IMR-90 (cell line): ENCODE results near the gene GRB2. TPM values are rescaled to one million over a fixed set of nuclear protein-coding genes. Genes with fewer than 3 reads are reported as not detected.

Experiments used
- ATAC-seq: fragments of 200-7000 bp; cut with Tn5 transposase; 2 replicates; pipeline ENCODE4 v1.9.1; 2020; ENCODE audit warnings: low read depth, mild to moderate bottlenecking, moderate library complexity
- BruUV-seq: library from RNA; stranded (reverse); fragments of 400-500 nt; replicated peaks from 2 replicates; lab custom pipeline; 2021; lab: Mats Ljungman, UMichigan
- CTCF ChIA-PET: fragments of 300-600 bp; formaldehyde crosslinking; extraction: SDS; loops from one replicate; lab custom pipeline; 2021; ENCODE audit warnings: antibody characterized with exemption; lab: Yijun Ruan, JAX
- POLR2A ChIA-PET: fragments of 300-600 bp; sonication (Branson Sonifier 250); formaldehyde crosslinking; loops from one replicate; lab custom pipeline; 2022; ENCODE audit warnings: antibody characterized with exemption; ENCODE audit not compliant: unreplicated experiment; lab: Charles Lee
- DNase-seq: peaks from one replicate; pipeline ENCODE4 v3.0.0; 2013
- H2AFZ ChIP-seq: replicated peaks from 2 replicates; pipeline ENCODE3; 2013; ENCODE audit warnings: low read length, mild to moderate bottlenecking; ENCODE audit not compliant: poor library complexity
- H2AK5ac ChIP-seq: 2 replicates; pipeline ENCODE4 v1.6.1; 2013; ENCODE audit warnings: low read depth, low read length, inconsistent platforms
- H2AK9ac ChIP-seq: replicated peaks from 2 replicates; pipeline ENCODE3; 2013; ENCODE audit warnings: mild to moderate bottlenecking, low read depth, low read length, moderate library complexity; ENCODE audit not compliant: poor library complexity
- H2BK120ac ChIP-seq: 2 replicates; pipeline ENCODE4 v1.6.1; 2013; ENCODE audit warnings: low read depth, low read length, inconsistent platforms
- H2BK15ac ChIP-seq: 3 replicates; pipeline ENCODE4 v1.6.1; 2013; ENCODE audit warnings: low read depth, low read length, inconsistent platforms
- H2BK20ac ChIP-seq: 2 replicates; pipeline ENCODE4 v1.6.1; 2013; ENCODE audit warnings: low read depth, mild to moderate bottlenecking, inconsistent platforms, low read length, moderate library complexity
- H2BK5ac ChIP-seq: 2 replicates; pipeline ENCODE4 v1.6.1; 2013; ENCODE audit warnings: mild to moderate bottlenecking, low read depth, low read length, inconsistent platforms; ENCODE audit not compliant: poor library complexity, severe bottlenecking
- H3K14ac ChIP-seq: replicated peaks from 2 replicates; pipeline ENCODE4 v1.6.1; 2013; ENCODE audit warnings: low read depth, low read length, inconsistent platforms
- H3K18ac ChIP-seq: 2 replicates; pipeline ENCODE4 v1.6.1; 2013; ENCODE audit warnings: low read depth, low read length, control low read depth
- H3K23ac ChIP-seq: 2 replicates; pipeline ENCODE4 v1.6.1; 2013; ENCODE audit warnings: low read depth, low read length, inconsistent platforms
- H3K27ac ChIP-seq: 2 replicates; pipeline ENCODE4 v1.5.1; 2013; ENCODE audit warnings: mild to moderate bottlenecking, control low read depth, low read length; ENCODE audit not compliant: insufficient read depth
- H3K27me3 ChIP-seq: 2 replicates; pipeline ENCODE4 v1.6.1; 2013; ENCODE audit warnings: low read length; ENCODE audit not compliant: control insufficient read depth, insufficient read depth
- H3K36me3 ChIP-seq: 2 replicates; pipeline ENCODE4 v1.6.1; 2013; ENCODE audit warnings: low read length, mixed read lengths; ENCODE audit not compliant: control insufficient read depth, insufficient read depth
- H3K4ac ChIP-seq: 2 replicates; pipeline ENCODE4 v1.6.1; 2013; ENCODE audit warnings: low read depth, low read length, inconsistent platforms
- H3K4me1 ChIP-seq: 2 replicates; pipeline ENCODE4 v1.6.1; 2013; ENCODE audit warnings: low read length, mixed read lengths; ENCODE audit not compliant: control insufficient read depth, insufficient read depth
- H3K4me2 ChIP-seq: 2 replicates; pipeline ENCODE4 v1.6.1; 2013; ENCODE audit warnings: low read depth, mild to moderate bottlenecking, control low read depth, low read length, moderate library complexity
- H3K4me3 ChIP-seq: 2 replicates; pipeline ENCODE4 v1.5.1; 2013; ENCODE audit warnings: low read depth, mild to moderate bottlenecking, control low read depth, low read length, moderate library complexity; ENCODE audit not compliant: insufficient read depth
- H3K56ac ChIP-seq: 2 replicates; pipeline ENCODE4 v1.6.1; 2013; ENCODE audit warnings: low read length, inconsistent platforms; ENCODE audit not compliant: insufficient read depth; ENCODE audit errors: extremely low read depth
- H3K79me1 ChIP-seq, 2 experiments: 2 replicates each; pipeline ENCODE4 v1.6.1; 2013; ENCODE audit warnings: low read length in 2 of 2, inconsistent platforms in 1 of 2, low read depth in 1 of 2
- H3K9ac ChIP-seq: 2 replicates; pipeline ENCODE4 v1.6.1; 2013; ENCODE audit warnings: low read depth, low read length, control low read depth
- H3K9me1 ChIP-seq: 2 replicates; pipeline ENCODE4 v1.6.1; 2013; ENCODE audit warnings: low read length, inconsistent platforms; ENCODE audit not compliant: insufficient read depth
- H3K9me3 ChIP-seq: 2 replicates; pipeline ENCODE4 v1.6.1; 2013; ENCODE audit warnings: low read length; ENCODE audit not compliant: control insufficient read depth, insufficient read depth
- H4K20me1 ChIP-seq: 2 replicates; pipeline ENCODE4 v1.6.1; 2013; ENCODE audit warnings: low read length, inconsistent platforms; ENCODE audit not compliant: insufficient read depth
- H4K5ac ChIP-seq: 2 replicates; pipeline ENCODE4 v1.6.1; 2013; ENCODE audit warnings: mild to moderate bottlenecking, low read depth, low read length, control low read depth
- H4K8ac ChIP-seq, 2 experiments: 2 replicates each; pipeline ENCODE4 v1.6.1; 2013; ENCODE audit warnings: low read depth in 2 of 2, low read length in 2 of 2, control low read depth in 1 of 2, inconsistent platforms in 1 of 2
- H4K91ac ChIP-seq: 2 replicates; pipeline ENCODE4 v1.6.1; 2013; ENCODE audit warnings: low read depth, low read length, inconsistent platforms; ENCODE audit not compliant: insufficient read depth
- BHLHE40 ChIP-seq: fragments of 150-350 bp; IDR thresholded peaks from 2 replicates; pipeline ENCODE4 v1.6.1; 2016; ENCODE audit warnings: mild to moderate bottlenecking, low read depth, low read length
- CEBPB ChIP-seq: IDR thresholded peaks from 2 replicates; pipeline ENCODE4 v1.6.1; 2012; ENCODE audit warnings: low read depth, low read length, improper control_type of control experiment
- CHD1 ChIP-seq: IDR thresholded peaks from 2 replicates; pipeline ENCODE4 v1.6.1; 2012; ENCODE audit warnings: low read depth, low read length, improper control_type of control experiment
- FOS ChIP-seq: fragments of 150-350 bp; IDR thresholded peaks from 2 replicates; pipeline ENCODE4 v1.6.1; 2016; ENCODE audit warnings: low read depth, low read length
- MAFK ChIP-seq: IDR thresholded peaks from 2 replicates; pipeline ENCODE4 v1.6.1; 2012; ENCODE audit warnings: low read depth, low read length, improper control_type of control experiment
- MAZ ChIP-seq: IDR thresholded peaks from 2 replicates; pipeline ENCODE4 v1.6.1; 2012; ENCODE audit warnings: low read depth, mild to moderate bottlenecking, low read length, improper control_type of control experiment, moderate library complexity, borderline replicate concordance
- MXI1 ChIP-seq: IDR thresholded peaks from 2 replicates; pipeline ENCODE4 v1.6.1; 2012; ENCODE audit warnings: low read depth, mild to moderate bottlenecking, low read length, moderate library complexity, borderline replicate concordance
- NFE2L2 ChIP-seq: fragments of 150-350 bp; IDR thresholded peaks from 2 replicates; pipeline ENCODE4 v1.6.1; 2016; ENCODE audit warnings: low read depth, mild to moderate bottlenecking, low read length
- POLR2A ChIP-seq: IDR thresholded peaks from 2 replicates; pipeline ENCODE4 v1.6.1; 2012; ENCODE audit warnings: mild to moderate bottlenecking, low read depth, low read length
- RAD21 ChIP-seq: IDR thresholded peaks from 2 replicates; pipeline ENCODE4 v1.6.1; 2012; ENCODE audit warnings: low read length, improper control_type of control experiment
- RCOR1 ChIP-seq: IDR thresholded peaks from 2 replicates; pipeline ENCODE4 v1.6.1; 2012; ENCODE audit warnings: mild to moderate bottlenecking, low read length, improper control_type of control experiment; ENCODE audit not compliant: insufficient replicate concordance
- RFX5 ChIP-seq: IDR thresholded peaks from 2 replicates; pipeline ENCODE4 v1.8.0; 2012; ENCODE audit warnings: low read depth, mild to moderate bottlenecking, low read length, moderate library complexity
- SMC3 ChIP-seq: fragments of 150-350 bp; IDR thresholded peaks from 2 replicates; pipeline ENCODE4 v1.6.1; 2016; ENCODE audit warnings: low read depth, mild to moderate bottlenecking, antibody characterized with exemption, low read length, moderate library complexity
- WGBS, 2 experiments: methylation state at CpG; one replicate each; pipeline versions ENCODE4 v1.1.5 to v1.1.7; 2013; ENCODE audit warnings: missing lambda C conversion rate in 2 of 2; ENCODE audit not compliant: insufficient read length in 1 of 2; ENCODE audit errors: extremely low coverage in 2 of 2; 5-methylcytosine and 5-hydroxymethylcytosine counted together
- dilution Hi-C: fragments of 300-500 bp; cut with HindIII; formaldehyde crosslinking; loops from one replicate; pipeline ENCODE4 v1.14.3; 2018; ENCODE audit warnings: low sequenced_read_pairs; ENCODE audit not compliant: unreplicated experiment
- in situ Hi-C: fragments of 300-500 bp; cut with MboI; formaldehyde crosslinking; loops from 3 replicates; pipeline ENCODE4 v1.14.3; 2019; ENCODE audit warnings: low sequenced_read_pairs, inconsistent platforms, mixed read lengths
- intact Hi-C: fragments of 100-400 bp; cut with micrococcal nuclease; formaldehyde crosslinking; loops from 2 replicates; pipeline ENCODE4 v1.10.0; 2022
- polyA plus RNA-seq, 3 experiments: library from polyadenylated mRNA; depleted of rRNA; stranded (reverse); fragments of >200 nt; gene quantifications; 2 replicates each; pipeline ENCODE4 v1.2.3, GENCODE V29; 2012; ENCODE audit warnings: low replicate concordance in 1 of 3
- total RNA-seq: library from RNA; depleted of rRNA; stranded (reverse); fragments of >200 nt; gene quantifications from 2 replicates; pipeline ENCODE4 v1.2.3, GENCODE V29; 2012
- TF ChIP-seq, protein P1 (sequence below): fragments of 150-350 bp; IDR thresholded peaks from 2 replicates; pipeline ENCODE4 v1.6.1; 2017; ENCODE audit warnings: mild to moderate bottlenecking, antibody characterized with exemption, low read length, low read depth
- TF ChIP-seq, protein P2 (sequence below): fragments of 150-350 bp; IDR thresholded peaks from 2 replicates; pipeline ENCODE4 v1.6.1; 2016; ENCODE audit warnings: low read depth, mild to moderate bottlenecking, low read length, moderate library complexity, borderline replicate concordance
- TF ChIP-seq, protein P3 (sequence below): conservative IDR thresholded peaks from 2 replicates; pipeline ENCODE4 v1.5.1; 2012; ENCODE audit warnings: mild to moderate bottlenecking, low read depth, low read length, improper control_type of control experiment

The GRB2 gene
- total and polyA plus RNA-seq, 2 of the 4 experiments (the other 2 are of a cell fraction) = 49.3 to 62.1 TPM

DNA sequence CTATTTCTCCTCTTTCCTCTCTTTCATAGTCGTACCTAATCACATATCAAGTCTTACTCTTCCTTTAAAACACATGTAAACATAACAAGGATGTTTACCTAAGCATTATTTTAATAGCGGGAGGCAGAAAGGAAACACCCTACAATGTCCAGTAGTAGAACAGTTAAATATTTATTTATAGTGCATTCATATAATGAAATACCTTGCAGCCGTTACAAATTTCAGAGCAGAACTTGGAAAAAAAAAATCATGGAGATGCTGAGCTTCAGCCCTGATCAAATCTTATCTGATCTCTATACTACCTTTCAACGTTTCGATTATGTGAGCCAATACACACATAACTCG is 39.6 kb downstream of the GRB2 start:
- peaks cover 100% of the 10 kb centered on the region for H4K20me1 ChIP-seq
- H2BK20ac ChIP-seq = no peak overlapping the region
- in situ Hi-C loops (no loop called here), dilution Hi-C loops (no loop called here), intact Hi-C loops (no loop called here)
- TF ChIP-seq POLR2A (no peak), RAD21 (no peak), MAZ (no peak), MXI1 (no peak), CHD1 (no peak), MAFK (no peak), RFX5 (no peak), CEBPB (no peak), SMC3 (no peak), FOS (no peak), RCOR1 (no peak), NFE2L2 (no peak), BHLHE40 (no peak)
- TF ChIP-seq, protein P1, sequence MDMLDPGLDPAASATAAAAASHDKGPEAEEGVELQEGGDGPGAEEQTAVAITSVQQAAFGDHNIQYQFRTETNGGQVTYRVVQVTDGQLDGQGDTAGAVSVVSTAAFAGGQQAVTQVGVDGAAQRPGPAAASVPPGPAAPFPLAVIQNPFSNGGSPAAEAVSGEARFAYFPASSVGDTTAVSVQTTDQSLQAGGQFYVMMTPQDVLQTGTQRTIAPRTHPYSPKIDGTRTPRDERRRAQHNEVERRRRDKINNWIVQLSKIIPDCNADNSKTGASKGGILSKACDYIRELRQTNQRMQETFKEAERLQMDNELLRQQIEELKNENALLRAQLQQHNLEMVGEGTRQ = no peak
- TF ChIP-seq, protein P2, sequence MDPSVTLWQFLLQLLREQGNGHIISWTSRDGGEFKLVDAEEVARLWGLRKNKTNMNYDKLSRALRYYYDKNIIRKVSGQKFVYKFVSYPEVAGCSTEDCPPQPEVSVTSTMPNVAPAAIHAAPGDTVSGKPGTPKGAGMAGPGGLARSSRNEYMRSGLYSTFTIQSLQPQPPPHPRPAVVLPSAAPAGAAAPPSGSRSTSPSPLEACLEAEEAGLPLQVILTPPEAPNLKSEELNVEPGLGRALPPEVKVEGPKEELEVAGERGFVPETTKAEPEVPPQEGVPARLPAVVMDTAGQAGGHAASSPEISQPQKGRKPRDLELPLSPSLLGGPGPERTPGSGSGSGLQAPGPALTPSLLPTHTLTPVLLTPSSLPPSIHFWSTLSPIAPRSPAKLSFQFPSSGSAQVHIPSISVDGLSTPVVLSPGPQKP = no peak
- TF ChIP-seq, protein P3, sequence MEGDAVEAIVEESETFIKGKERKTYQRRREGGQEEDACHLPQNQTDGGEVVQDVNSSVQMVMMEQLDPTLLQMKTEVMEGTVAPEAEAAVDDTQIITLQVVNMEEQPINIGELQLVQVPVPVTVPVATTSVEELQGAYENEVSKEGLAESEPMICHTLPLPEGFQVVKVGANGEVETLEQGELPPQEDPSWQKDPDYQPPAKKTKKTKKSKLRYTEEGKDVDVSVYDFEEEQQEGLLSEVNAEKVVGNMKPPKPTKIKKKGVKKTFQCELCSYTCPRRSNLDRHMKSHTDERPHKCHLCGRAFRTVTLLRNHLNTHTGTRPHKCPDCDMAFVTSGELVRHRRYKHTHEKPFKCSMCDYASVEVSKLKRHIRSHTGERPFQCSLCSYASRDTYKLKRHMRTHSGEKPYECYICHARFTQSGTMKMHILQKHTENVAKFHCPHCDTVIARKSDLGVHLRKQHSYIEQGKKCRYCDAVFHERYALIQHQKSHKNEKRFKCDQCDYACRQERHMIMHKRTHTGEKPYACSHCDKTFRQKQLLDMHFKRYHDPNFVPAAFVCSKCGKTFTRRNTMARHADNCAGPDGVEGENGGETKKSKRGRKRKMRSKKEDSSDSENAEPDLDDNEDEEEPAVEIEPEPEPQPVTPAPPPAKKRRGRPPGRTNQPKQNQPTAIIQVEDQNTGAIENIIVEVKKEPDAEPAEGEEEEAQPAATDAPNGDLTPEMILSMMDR = no peak
- no peak overlapping the region for H2BK5ac ChIP-seq
- H2AK9ac ChIP-seq = no peak overlapping the region
- H3K4me1 ChIP-seq = peaks cover 17% of the 10 kb centered on the region
- no peak overlapping the region for H4K8ac ChIP-seq
- no peak overlapping the region for H3K4me3 ChIP-seq
- H3K36me3 ChIP-seq = no peaks in the 10 kb centered on the region
- no peak overlapping the region for H3K18ac ChIP-seq
- no peak overlapping the region for H2BK15ac ChIP-seq
- no peak overlapping the region for H4K91ac ChIP-seq
- ChIA-PET CTCF (interaction anchor here (0.6 to 1.0 kb wide), 2 partner anchors 25 to 43 kb away, joined by 3 to 4 read pairs; no protein-coding TSS in a partner anchor), POLR2A (no interaction called here)
- H3K27me3 ChIP-seq = no peaks in the 10 kb centered on the region
- DNase-seq = no peak
- no peak overlapping the region for H3K14ac ChIP-seq
- no TSS peak for BruUV-seq
- no peak overlapping the region for H3K4ac ChIP-seq
- H3K79me1 ChIP-seq = peaks cover 28 to 90% of the 10 kb centered on the region in 2 experiments
- no peaks in the 10 kb centered on the region for H3K9me3 ChIP-seq
- H2AK5ac ChIP-seq = no peak overlapping the region
- H3K9me1 ChIP-seq = peaks cover 16% of the 10 kb centered on the region
- ATAC-seq = no peak
- WGBS, 2 experiments = 100% methylated on average over 1 of the region's 6 CpGs; no CpG with 5 or more reads in 1 of the 2 experiments
- H2BK120ac ChIP-seq = no peak overlapping the region
- H3K23ac ChIP-seq = no peak overlapping the region
- H3K9ac ChIP-seq = no peak overlapping the region
- H4K5ac ChIP-seq = no peak overlapping the region
- H2AFZ ChIP-seq = no peak overlapping the region
- no peak overlapping the region for H3K56ac ChIP-seq
- H3K27ac ChIP-seq = no peak overlapping the region
- H3K4me2 ChIP-seq = no peak overlapping the region
